Thyroid gland (tissue), 4 donors: ENCODE results near the gene OR2AK2. TPM values are rescaled to one million over a fixed set of nuclear protein-coding genes. Genes with fewer than 3 reads are reported as not detected.

ENCODE experiments used
- DNase-seq, 2 donors: peaks; one replicate each; pipeline ENCODE4 v3.0.0-alpha.2; 2019
- H3K27ac ChIP-seq, 3 donors: fragments of 200-600 bp; sonication (generic); 1 replicate in 2 of 3; 2 replicates in 1 of 3; pipeline ENCODE4 v1.5.1; 2016 to 2019; ENCODE audit warnings: mild to moderate bottlenecking in 1 of 3, moderate library complexity in 1 of 3
- H3K27me3 ChIP-seq: fragments of 200-600 bp; sonication (generic); one replicate; pipeline ENCODE4 v1.5.1; 2019
- H3K36me3 ChIP-seq, 2 donors: fragments of 200-600 bp; sonication (generic); one replicate each; pipeline ENCODE4 v1.5.1; 2016 to 2019
- H3K4me1 ChIP-seq, 2 donors: fragments of 200-600 bp; sonication (generic); one replicate each; pipeline ENCODE4 v1.5.1; 2017 to 2019
- H3K4me3 ChIP-seq, 3 donors: fragments of 200-600 bp; sonication (generic); replicated peaks in 1 of 3; 1 replicate in 2 of 3; 2 replicates in 1 of 3; pipeline ENCODE4 v1.5.1; 2016; ENCODE audit warnings: mild to moderate bottlenecking in 1 of 3
- H3K9me3 ChIP-seq: fragments of 200-600 bp; sonication (generic); one replicate; pipeline ENCODE4 v1.5.1; 2017
- CTCF ChIP-seq, 6 experiments: fragments of 200-600 bp in 3 of 6; fragments of 450-650 bp in 3 of 6; sonication (generic) in 3 of 6; IDR thresholded peaks; one replicate each; pipeline ENCODE4 v1.5.1; 2016 to 2019; ENCODE audit warnings: antibody characterized with exemption in 6 of 6, mild to moderate bottlenecking in 2 of 6, inconsistent platforms in 1 of 6, moderate library complexity in 1 of 6
- POLR2A ChIP-seq, 2 donors: fragments of 450-650 bp; IDR thresholded peaks; one replicate each; pipeline ENCODE4 v1.6.1; 2017; ENCODE audit warnings: antibody characterized with exemption in 2 of 2, mild to moderate bottlenecking in 2 of 2, moderate library complexity in 1 of 2
- WGBS, 2 donors: methylation state at CpG; one replicate each; pipeline ENCODE4 v1.1.5; 2017; 5-methylcytosine and 5-hydroxymethylcytosine counted together
- intact Hi-C: fragments of 100-400 bp; cut with DNase I; formaldehyde crosslinking; loops from one replicate; pipeline ENCODE4 v1.15.1; 2023
- total RNA-seq, 4 donors: library from RNA; depleted of rRNA; stranded (reverse); fragments of >200 nt; gene quantifications; one replicate each; pipeline ENCODE4 v1.2.3, GENCODE V29; 2016

OR2AK2 gene
- total RNA-seq, 4 donors from 2014 or later = 0.63 to 0.67 TPM; not detected in 2

- Histone ChIP-seq H3K9me3 (no peaks in the 10 kb centered on the region), H3K4me1 (no peaks in the 10 kb centered on the region), H3K36me3 (no peaks in the 10 kb centered on the region), H3K4me3 (no peak overlapping the region), H3K27ac (no peak overlapping the region), H3K27me3 (no peaks in the 10 kb centered on the region)
- 89 to 100% methylated on average over 1 of the region's 1 CpG for WGBS, 2 donors
- TF ChIP-seq CTCF (IDR thresholded peaks at IDR 0.05) (no peak), POLR2A (IDR thresholded peaks at IDR 0.05) (no peak)
- intact Hi-C loops = no loop called here
- no peak for DNase-seq
These were observed 11.6 kb upstream of the OR2AK2 start for GRCh38 chr1:247953408-247953807.

DNA sequence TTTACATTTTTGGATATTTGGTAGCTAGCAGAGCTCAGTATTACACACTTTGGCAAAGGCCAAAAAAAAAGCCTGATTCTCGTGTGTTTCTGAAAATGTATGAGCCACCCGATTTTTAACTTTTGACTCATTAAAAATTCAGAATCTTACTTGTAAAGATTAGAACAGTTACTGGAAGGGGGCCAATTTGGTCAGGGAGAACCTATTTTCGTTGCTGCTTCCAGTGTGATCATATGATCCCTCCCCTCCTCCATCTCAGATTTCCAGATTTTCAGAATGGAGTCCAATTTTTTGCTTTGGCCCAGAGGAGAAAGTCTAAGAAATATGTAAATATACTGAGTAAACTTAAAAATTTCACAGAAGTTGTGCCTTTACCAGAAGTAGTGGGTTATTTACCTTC, 3.2 kb upstream of the OR2AK2 start:
- H3K4me1 ChIP-seq = no peaks in the 10 kb centered on the region
- H3K4me3 ChIP-seq = no peak overlapping the region
- 24 to 41% methylated on average over 3 of the region's 3 CpGs for WGBS, 2 donors
- TF ChIP-seq POLR2A (IDR thresholded peaks at IDR 0.05) (no peak), CTCF (IDR thresholded peaks at IDR 0.05) (no peak)
- no peaks in the 10 kb centered on the region for H3K27me3 ChIP-seq
- peak; percentile 14 to 35 for DNase-seq
- H3K36me3 ChIP-seq = no peaks in the 10 kb centered on the region
- H3K9me3 ChIP-seq = no peaks in the 10 kb centered on the region
- intact Hi-C loops = no loop called here
- H3K27ac ChIP-seq = no peak overlapping the region

DNA sequence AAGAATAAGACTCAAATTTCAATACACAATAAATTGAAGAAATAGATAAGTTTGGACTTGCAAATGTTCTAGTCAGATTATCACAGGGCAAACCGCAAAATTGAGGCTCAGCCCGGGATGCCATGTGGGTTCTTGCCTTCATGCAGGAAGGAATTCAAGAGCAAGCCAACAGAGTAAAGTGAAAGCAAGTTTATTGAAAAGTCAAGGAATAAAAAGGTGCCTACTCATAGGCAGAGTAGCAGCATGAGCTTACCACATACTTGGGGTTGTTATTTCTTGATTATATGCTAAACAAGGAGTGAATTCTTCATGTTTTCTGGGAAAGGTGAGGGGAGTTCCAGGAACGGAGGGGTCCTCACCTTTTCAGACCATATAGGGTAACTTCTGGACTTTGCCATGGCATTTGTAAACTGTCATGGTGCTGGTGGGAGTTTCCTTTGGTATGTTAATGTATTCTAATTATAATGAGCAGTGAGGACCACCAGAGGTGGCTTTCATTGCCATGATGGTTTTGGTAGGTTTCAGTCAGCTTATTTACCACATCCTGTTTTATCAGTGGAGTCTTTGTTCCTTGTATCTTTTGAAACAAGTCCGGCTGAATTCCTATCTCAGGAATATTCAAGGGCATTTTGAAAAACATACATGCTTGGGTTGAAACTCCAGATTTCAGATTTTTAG, 2.0 kb upstream of the OR2AK2 start:
- no peak for DNase-seq
- Histone ChIP-seq H3K27me3 (no peaks in the 10 kb centered on the region), H3K4me3 (no peak overlapping the region), H3K4me1 (no peaks in the 10 kb centered on the region), H3K9me3 (no peaks in the 10 kb centered on the region), H3K36me3 (no peaks in the 10 kb centered on the region), H3K27ac (no peak overlapping the region)
- intact Hi-C loops = no loop called here
- 82 to 83% methylated on average over 4 of the region's 4 CpGs for WGBS, 2 donors
- no peak for TF ChIP-seq POLR2A (IDR thresholded peaks at IDR 0.05)

- TF ChIP-seq POLR2A (IDR thresholded peaks at IDR 0.05) = no peak
- no peak for TF ChIP-seq CTCF (IDR thresholded peaks at IDR 0.05)
- H3K36me3 ChIP-seq = no peaks in the 10 kb centered on the region
- DNase-seq = no peak
- H3K27ac ChIP-seq = no peak overlapping the region
- H3K4me1 ChIP-seq = no peaks in the 10 kb centered on the region
- intact Hi-C loops = no loop called here
- WGBS, 2 donors = 74 to 77% methylated on average over 5 of the region's 5 CpGs
- H3K27me3 ChIP-seq = no peaks in the 10 kb centered on the region
- H3K9me3 ChIP-seq = no peaks in the 10 kb centered on the region
- H3K4me3 ChIP-seq = no peak overlapping the region
These were observed 1.6 kb downstream of the OR2AK2 start for GRCh38 chr1:247966532-247967204.

- 45 to 51% methylated on average over 2 of the region's 2 CpGs for WGBS, 2 donors
- no peak for DNase-seq
- TF ChIP-seq CTCF (IDR thresholded peaks at IDR 0.05) (no peak), POLR2A (IDR thresholded peaks at IDR 0.05) (no peak)
These were observed 28.0 kb downstream of the OR2AK2 start for GRCh38 chr1:247992986-247993385.

More at GRCh38 chr1:247992986-247993385, 28.0 kb downstream of the OR2AK2 start:
- intact Hi-C loops = no loop called here
- Histone ChIP-seq H3K36me3 (no peaks in the 10 kb centered on the region), H3K27me3 (no peaks in the 10 kb centered on the region), H3K4me1 (no peaks in the 10 kb centered on the region), H3K27ac (no peak overlapping the region), H3K4me3 (no peak overlapping the region), H3K9me3 (no peaks in the 10 kb centered on the region)
